GM10248 (cell line): ENCODE measurements around the gene IGFBP2.
"Not testable (repeated sequence)": the region's sequence is repeated elsewhere in the genome, so short reads cannot be mapped to it uniquely, and the experiment has no call there.

Experiments
- CTCF ChIA-PET: fragments of 300-600 bp; sonication (Branson Sonifier 250); formaldehyde crosslinking; extraction: SDS; loops from one replicate; lab custom pipeline; 2021; ENCODE audit warnings: antibody characterized with exemption; lab: Yijun Ruan, JAX
- POLR2A ChIA-PET: fragments of 350-650 bp; sonication (Branson Sonifier 250); formaldehyde crosslinking; extraction: SDS; loops from one replicate; lab custom pipeline; 2020; ENCODE audit warnings: antibody characterized with exemption; lab: Yijun Ruan, JAX
- DNase-seq: peaks from one replicate; pipeline ENCODE4 v3.0.0; 2012; ENCODE audit errors: extremely low spot score
- CTCF ChIP-seq: IDR thresholded peaks from 2 replicates; pipeline ENCODE4 v1.5.1; 2012; ENCODE audit warnings: mild to moderate bottlenecking, low read depth; ENCODE audit errors: extremely low read depth, missing control alignments, control extremely low read depth

The IGFBP2 gene

GRCh38 chr2:216590780-216591179, 42.4 kb upstream of the IGFBP2 start:
- DNase-seq, result no peak
- TF ChIP-seq CTCF, result no peak
- CTCF ChIA-PET, result interaction anchor here (1.0 to 2.0 kb wide), 6 partner anchors 8 to 187 kb away, joined by 3 to 7 read pairs (median 4); no protein-coding TSS in a partner anchor
- POLR2A ChIA-PET, result no interaction called here

DNA sequence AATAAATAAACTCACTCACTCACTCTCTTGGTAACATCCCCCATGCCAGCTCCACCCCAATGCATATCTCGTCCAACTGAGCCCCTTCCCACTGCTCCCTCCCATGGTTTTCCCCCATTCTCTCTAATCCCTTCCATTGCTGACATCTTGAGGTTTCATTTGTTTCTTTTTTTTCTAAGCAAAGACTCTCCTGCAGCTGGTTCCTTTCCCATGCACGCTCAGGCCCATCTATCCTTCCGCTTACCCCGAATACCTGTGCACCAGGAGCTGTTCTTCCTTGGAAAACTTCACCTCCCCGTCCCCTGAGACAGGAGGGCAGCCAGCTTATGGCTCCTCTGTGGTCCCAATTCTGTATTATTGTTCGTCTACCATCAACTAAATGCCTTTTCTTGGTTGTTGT, 41.7 kb upstream of the IGFBP2 start:
- TF ChIP-seq CTCF, result no peak
- no peak for DNase-seq
- ChIA-PET POLR2A (no interaction called here), CTCF (interaction anchor here (2.0 kb wide), 1 partner anchor 29 kb away, joined by 7 read pairs; no protein-coding TSS in a partner anchor)

DNA sequence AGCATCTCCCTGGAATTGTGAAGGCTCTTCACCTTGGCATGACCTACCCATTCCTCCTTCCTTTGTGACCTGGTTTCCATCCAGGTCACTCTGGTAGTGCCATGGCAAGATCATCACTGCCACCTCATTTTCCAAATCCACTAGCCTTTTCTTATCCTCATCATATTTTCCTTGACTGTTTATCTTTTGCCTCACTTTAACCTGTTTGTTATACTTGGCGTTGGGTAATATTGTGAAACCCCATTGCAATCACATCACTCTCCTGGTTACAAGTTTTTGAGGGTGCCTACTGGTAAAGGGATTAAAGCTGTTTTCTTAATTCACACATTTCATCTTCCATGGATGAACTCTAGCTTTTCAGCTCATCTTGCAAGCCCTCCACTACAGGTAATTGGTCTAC, 39.1 kb upstream of the IGFBP2 start:
- ChIA-PET CTCF (interaction anchor here (1.1 to 1.2 kb wide), 2 partner anchors 19 to 102 kb away, joined by 3 to 4 read pairs; no protein-coding TSS in a partner anchor), POLR2A (no interaction called here)
- TF ChIP-seq CTCF, result no peak
- DNase-seq, result no peak

DNA sequence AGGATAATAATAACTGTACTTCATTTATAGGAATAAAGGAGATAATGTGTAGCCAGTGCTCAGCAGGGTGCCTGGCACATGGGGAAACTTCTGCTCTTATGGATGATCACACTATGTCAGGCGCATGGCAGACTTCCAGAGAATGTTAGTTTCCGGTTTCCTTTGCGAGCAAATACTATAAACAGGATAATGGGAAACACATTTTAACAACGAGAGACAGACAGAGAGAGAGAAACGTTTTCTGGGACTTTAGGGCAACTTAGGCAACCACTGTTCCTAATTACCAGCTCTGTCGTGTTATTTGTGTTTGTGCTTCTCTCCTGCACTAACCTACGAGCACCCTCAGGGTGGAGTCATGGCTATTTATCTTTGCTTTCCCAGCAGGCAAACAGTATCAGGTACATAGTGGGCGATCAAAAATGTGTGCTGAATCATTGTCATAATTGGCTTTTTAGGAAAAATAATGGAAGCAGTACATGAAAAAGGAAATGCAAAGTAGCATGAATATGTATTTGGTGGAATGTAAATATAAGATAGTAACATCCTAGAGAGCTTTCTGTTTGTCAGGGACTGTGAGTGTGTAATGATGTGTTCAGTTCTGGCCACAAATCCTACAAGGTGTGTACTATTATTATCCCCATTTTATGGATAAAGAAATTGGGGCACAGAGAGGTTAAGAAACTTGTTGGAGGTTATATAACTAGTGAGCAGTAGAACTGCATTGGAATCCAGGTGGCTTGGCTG, 36.8 kb upstream of the IGFBP2 start:
- POLR2A ChIA-PET, result no interaction called here
- DNase-seq, result no peak
- TF ChIP-seq CTCF, result no peak
- CTCF ChIA-PET, result interaction anchor here (1.5 kb wide), 1 partner anchor 8 kb away, joined by 3 read pairs; no protein-coding TSS in a partner anchor

DNA sequence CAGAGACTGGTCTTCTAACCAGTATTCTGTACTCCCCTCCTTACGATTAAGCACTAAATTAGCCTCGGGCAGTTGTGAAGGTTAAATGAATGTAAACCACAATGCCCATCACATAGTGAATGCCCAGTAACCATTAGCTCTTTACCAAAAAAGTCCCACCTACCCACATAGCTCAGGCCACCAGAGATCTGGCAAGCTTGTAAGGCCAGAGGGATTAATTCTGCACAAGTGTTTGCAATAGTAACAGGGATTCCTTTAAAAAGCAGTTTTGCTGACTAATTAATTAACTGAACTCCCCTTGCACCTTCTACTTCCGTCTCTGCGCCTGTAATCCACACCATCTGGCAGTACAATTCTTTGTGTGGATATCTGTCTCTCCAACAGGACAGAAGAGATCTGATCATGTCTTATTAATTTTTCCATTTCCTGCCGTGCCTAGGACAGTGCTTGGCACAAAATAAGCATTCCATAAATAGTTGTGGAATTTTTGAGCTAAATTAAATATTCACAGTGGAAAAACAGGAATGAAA, 36.2 kb upstream of the IGFBP2 start:
- ChIA-PET POLR2A (no interaction called here), CTCF (interaction anchor here (1.3 kb wide), 1 partner anchor 28 kb away, joined by 3 read pairs; no protein-coding TSS in a partner anchor)
- no peak for TF ChIP-seq CTCF
- DNase-seq, result no peak

DNA sequence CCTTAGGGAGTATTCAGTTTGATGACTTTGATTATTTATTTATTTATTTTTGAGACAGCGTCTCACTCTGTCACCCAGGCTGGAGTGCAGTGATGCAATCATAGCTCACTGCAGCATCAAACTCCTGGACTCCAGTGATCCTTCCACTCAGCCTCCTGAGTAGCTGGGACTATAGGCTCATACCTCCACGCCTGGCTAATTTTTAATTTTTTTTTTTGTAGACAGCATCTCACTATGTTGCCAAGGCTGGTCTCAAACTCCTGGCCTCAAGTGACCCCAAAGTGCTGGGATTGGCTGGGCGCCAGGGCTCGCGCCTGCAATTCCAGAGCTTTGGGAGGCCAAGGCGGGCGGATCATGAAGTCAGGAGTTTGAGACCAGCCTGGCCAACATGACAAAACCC, 35.4 kb upstream of the IGFBP2 start:
- POLR2A ChIA-PET, DNase-seq: not testable (repeated sequence)
- CTCF ChIA-PET, result interaction anchor here (1.0 to 1.5 kb wide), 4 partner anchors 8 to 78 kb away, joined by 3 read pairs; no protein-coding TSS in a partner anchor
